Urinary bladder (tissue), 4 donors: ENCODE measurements around the gene CFAP73. TPM values are rescaled to one million over a fixed set of nuclear protein-coding genes. Genes with fewer than 3 reads are reported as not detected.

Experiments
- DNase-seq: peaks from one replicate; pipeline ENCODE4 v3.0.0-alpha.2; 2015; ENCODE audit errors: extremely low spot score
- H3K27ac ChIP-seq: one replicate; pipeline ENCODE4 v1.5.1; 2013; ENCODE audit warnings: low read depth, mild to moderate bottlenecking, moderate library complexity
- H3K36me3 ChIP-seq: one replicate; pipeline ENCODE4 v1.6.1; 2013; ENCODE audit warnings: mild to moderate bottlenecking, moderate library complexity; ENCODE audit not compliant: insufficient read depth
- H3K4me1 ChIP-seq: one replicate; pipeline ENCODE4 v1.6.1; 2013; ENCODE audit warnings: mild to moderate bottlenecking, moderate library complexity; ENCODE audit not compliant: insufficient read depth
- H3K4me3 ChIP-seq: one replicate; pipeline ENCODE4 v1.5.1; 2013; ENCODE audit warnings: low read depth, low read length
- WGBS: extraction: QIAGEN DNeasy Blood & Tissue Kit; methylation state at CpG from one replicate; pipeline ENCODE4 v1.1.7; 2013; 5-methylcytosine and 5-hydroxymethylcytosine counted together
- polyA plus RNA-seq: library from polyadenylated mRNA; stranded (reverse); fragments of 200-250 nt; gene quantifications from one replicate; pipeline ENCODE4 v1.2.3, GENCODE V29; 2013
- total RNA-seq: library from RNA; depleted of rRNA; stranded (reverse); fragments of >200 nt; gene quantifications from one replicate; pipeline ENCODE4 v1.2.3, GENCODE V29; 2014
- donor health status: healthy with polysubstance abuse.
- donor health status: healthy.

CFAP73 gene
- total and polyA plus RNA-seq, 2 donors = 0.39 TPM; not detected in 1

DNA sequence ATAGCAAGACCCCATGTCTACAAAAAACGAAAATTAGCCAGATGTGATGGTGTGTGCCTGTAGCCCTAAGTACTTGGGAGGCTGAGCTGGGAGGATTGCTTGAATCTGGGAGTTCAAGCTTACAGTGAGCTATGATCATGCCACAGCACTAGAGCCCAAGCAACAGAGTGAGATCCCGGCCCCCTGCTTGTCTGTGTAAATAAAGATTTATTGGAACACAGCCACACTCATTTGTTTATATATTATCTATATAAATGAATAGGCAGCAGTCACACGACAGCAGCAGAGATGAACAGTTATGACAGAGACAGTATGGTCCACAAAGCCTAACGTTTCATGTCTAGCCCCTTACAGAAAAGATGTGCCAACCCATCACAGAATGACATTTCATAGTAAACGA, 20.9 kb downstream of the CFAP73 start:
- DNase-seq = no peak
- Histone ChIP-seq H3K27ac (no peak overlapping the region), H3K4me1 (no peaks in the 10 kb centered on the region), H3K4me3 (no peak overlapping the region), H3K36me3 (peaks cover 12% of the 10 kb centered on the region)
- WGBS = 87% methylated on average over 5 of the region's 5 CpGs

DNA sequence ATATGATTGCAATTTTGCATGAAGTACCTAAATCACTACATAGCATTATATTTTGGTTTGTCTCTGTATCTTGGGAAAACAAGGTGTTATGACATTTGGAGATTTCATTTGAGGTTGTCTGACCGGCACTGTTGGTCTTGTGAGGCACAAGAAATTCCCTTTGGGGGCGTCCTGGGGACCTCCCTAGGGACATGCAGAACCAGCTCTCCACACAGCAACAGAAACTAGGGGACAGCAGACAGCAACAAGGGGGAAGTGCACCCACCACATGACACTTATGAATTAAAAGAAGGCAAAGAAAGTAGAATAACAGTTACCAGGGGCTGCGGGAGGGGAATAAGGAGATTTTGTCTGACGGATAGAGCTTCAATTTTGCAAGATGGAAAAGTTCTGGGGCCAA, 21.4 kb downstream of the CFAP73 start:
- H3K4me1 ChIP-seq = no peaks in the 10 kb centered on the region
- no peak overlapping the region for H3K27ac ChIP-seq
- DNase-seq = no peak
- no peak overlapping the region for H3K4me3 ChIP-seq
- H3K36me3 ChIP-seq = peaks cover 12% of the 10 kb centered on the region
- WGBS = 95% methylated on average over 4 of the region's 4 CpGs

DNA sequence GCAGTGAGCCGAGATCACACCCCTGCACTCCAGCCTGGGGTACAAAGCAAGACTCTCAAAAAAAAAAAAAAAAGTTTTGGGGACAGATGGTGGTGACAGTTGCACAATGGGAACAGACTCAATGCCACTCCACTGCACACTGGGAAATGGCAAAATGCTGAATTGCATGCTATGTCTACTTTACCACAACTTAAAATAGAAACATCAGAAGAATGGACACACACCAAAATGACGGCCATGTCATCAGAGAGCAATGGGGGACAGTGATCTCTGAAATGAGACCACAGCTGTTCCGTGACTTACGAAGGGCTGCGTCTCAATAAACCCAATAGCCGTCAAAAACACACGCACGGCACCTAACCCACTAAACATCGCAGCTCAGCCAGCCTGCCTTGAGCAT, 22.0 kb downstream of the CFAP73 start:
- no peaks in the 10 kb centered on the region for H3K4me1 ChIP-seq
- no peak for DNase-seq
- no peak overlapping the region for H3K4me3 ChIP-seq
- peaks cover 12% of the 10 kb centered on the region for H3K36me3 ChIP-seq
- 97% methylated on average over 9 of the region's 9 CpGs for WGBS
- no peak overlapping the region for H3K27ac ChIP-seq

DNA sequence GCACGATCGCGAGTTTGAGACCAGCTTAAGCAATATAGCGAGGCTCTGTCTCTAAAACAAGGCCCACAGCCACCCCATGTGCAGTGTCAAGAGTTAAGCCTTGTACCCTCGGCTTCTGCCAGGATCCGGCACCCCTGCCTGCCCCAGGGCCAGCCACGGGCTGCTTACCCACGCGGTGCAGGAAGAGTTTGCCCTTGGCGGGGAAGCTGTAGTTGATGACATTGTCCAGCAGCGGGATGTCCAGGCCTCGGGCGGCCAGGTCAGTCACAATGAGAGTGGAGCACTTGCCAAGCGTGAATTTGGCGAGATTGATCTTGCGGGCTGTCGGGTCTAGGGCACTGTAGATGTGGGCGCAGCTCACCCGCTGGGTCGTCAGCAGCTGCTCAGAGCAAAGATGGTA, 22.7 kb downstream of the CFAP73 start:
- Histone ChIP-seq H3K36me3 (peaks cover 12% of the 10 kb centered on the region), H3K27ac (no peak overlapping the region), H3K4me3 (no peak overlapping the region), H3K4me1 (no peaks in the 10 kb centered on the region)
- 97% methylated on average over 20 of the region's 20 CpGs for WGBS
- no peak for DNase-seq

DNA sequence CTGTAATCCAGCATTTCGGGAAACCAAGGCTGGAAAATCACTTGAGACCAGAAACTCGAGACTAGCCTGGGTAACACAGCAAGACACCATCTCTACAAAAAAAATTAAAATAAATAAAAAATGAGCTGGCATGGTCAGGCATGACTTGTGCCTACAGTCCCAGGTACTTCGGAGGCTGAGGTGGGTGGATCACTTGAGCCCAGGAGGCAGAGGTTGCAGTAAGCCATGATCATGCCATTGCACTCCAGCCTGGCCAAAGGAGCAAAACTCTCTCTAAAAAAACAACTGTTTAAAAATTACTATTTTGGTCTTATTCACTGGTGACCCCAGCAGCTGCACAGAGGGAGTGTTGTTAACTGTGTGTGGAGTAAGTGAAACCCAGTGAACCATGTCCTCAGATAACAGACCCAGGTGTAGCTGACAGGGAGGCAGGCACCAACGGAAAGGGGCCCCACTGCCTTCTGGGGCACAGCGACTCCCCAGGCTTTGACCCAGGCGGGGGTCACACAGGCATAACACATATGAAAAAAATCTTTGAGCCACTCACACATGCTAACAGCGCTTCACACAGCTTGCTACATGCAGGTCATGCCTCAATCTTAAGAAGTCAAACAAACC, 23.7 kb downstream of the CFAP73 start:
- Histone ChIP-seq H3K4me3 (no peak overlapping the region), H3K27ac (no peak overlapping the region), H3K4me1 (no peaks in the 10 kb centered on the region), H3K36me3 (peaks cover 18% of the 10 kb centered on the region)
- DNase-seq = no peak
- WGBS = 93% methylated on average over 7 of the region's 7 CpGs

DNA sequence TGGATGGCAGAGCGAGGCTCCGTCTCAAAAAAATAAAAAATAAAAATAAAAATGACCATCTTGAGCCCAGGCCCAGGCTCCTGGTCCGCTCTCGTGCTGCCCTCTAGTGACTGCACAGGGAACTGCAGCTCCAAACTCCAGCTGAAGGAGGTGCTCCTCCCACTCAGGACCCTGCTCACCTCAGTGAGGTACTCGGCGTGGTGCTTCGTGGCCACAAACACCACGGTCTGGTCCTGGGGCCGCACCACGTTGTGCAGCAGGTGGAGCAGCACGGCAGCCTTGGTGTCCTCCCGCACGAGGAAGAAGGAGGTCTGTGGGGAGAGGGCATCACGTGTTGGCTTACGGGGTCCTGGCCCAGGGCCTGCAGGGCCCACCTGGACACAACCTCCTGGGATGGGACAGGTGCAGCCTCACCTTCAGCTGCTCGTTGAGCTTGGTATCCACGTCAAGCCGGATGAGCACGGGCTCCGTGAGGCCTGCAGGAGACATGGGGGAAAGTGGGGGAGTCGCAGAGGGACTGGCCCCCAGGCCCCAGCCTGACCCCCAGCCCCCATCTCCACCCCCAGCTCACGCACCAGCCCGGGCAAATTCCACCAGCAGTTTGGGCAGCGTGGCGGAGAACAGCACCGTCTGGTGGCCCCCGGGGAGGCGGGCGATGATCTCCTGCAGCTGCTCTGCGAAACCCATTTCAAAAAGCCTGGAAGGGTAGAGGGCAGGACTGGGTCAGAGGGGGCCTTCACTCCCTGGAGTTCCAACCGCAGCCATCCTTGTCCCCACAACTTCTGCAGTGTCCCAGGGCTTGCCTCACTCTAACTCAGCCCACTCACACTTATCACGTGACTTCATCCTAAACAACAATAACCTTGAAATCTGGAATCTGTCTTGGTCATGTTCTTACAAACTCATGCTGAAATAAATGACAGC, 25.2 kb downstream of the CFAP73 start:
- Histone ChIP-seq H3K27ac (no peak overlapping the region), H3K4me3 (no peak overlapping the region), H3K4me1 (no peaks in the 10 kb centered on the region), H3K36me3 (peaks cover 18% of the 10 kb centered on the region)
- no peak for DNase-seq
- 58% methylated on average over 32 of the region's 32 CpGs for WGBS

DNA sequence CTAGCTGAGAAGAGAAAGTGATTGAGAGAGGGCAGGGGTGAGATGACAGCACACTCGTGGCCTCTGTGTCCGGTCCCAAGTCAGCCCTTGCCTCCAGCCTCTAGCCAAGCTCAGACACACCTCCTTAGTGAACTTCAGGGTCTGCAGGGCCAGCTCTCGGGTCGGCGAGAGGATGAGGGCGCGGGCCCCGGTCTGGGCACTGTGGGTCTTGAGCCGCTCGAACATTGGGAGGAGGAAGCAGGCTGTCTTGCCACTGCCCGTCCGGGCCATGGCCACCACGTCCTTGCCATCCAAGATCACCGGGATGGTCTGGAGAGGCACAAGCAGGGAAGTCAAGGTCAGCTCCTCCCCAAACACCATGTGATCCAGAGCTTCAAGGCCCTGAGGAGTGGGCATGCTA, 29.5 kb downstream of the CFAP73 start:
- no peak for DNase-seq
- Histone ChIP-seq H3K4me3 (no peak overlapping the region), H3K27ac (no peak overlapping the region), H3K4me1 (no peaks in the 10 kb centered on the region), H3K36me3 (peaks cover 6% of the 10 kb centered on the region)
- 97% methylated on average over 14 of the region's 14 CpGs for WGBS

DNA sequence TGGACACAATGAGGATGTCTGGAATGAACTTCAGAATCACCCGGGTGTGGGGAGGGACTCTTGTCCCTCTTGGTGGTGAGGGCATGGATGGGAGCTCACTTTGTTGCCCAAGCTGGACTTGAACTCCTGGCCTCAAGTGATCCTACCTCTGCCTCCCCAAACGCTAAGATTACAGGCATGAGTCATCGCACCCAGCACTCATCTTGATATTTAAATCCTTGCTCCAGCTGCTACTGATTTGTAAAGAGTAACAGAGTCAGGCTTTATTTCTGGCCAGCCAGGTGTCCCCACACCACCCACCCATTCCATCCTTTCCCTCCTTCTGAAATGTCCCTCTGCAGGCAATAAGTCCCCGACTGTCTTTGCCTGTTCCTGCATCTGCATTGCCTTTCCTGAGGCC, 30.8 kb downstream of the CFAP73 start:
- no peak overlapping the region for H3K27ac ChIP-seq
- no peaks in the 10 kb centered on the region for H3K4me1 ChIP-seq
- no peak for DNase-seq
- WGBS = 76% methylated on average over 4 of the region's 4 CpGs
- peaks cover 6% of the 10 kb centered on the region for H3K36me3 ChIP-seq
- no peak overlapping the region for H3K4me3 ChIP-seq

DNA sequence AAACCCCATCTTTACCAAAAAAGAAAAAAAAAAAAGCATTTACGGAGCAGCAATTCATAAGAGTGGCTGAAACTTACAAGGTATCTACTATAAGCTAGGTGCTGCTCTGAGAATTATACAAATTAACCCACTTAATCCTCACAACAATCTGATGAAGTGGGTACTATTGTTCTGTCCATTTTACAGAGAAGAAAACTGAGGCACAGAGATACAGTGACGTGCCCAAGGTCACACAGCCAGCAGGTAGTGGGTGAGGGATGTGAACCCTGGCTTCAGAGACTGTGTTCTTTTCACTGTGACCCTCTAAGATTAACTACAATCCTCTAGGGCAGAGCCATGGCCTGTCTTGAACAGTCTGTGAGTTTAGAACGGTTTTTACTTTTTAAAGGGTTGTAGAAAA, 32.5 kb downstream of the CFAP73 start:
- peaks cover 6% of the 10 kb centered on the region for H3K36me3 ChIP-seq
- 91% methylated on average over 3 of the region's 3 CpGs for WGBS
- DNase-seq = no peak

DNA sequence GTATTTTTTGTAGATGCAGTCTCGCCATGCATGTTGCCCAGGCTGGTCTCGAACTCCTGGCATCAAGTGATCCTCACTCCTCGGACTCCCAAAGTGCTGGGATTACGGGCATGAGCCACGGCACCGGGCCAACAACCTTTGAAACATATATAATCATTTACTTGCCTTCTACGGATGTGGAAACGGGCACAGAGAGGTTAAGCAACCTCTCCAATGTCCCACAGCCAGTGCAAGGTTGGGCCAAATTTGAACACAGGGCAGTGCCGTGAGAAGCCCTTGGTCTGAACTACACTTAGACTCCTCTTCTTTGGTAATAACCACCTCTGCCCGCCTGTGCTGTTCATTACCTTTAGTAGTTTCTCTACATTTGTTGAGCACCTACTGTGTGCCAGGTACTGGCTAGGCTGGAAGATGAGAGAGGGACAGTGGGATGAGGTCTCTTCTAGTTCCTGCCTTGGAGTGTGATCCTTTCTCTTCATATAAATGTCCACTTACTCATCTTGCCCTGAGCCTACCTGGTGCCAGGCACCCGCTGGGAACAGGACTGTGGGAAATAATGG, 33.6 kb downstream of the CFAP73 start:
- 95% methylated on average over 11 of the region's 11 CpGs for WGBS

More for the DNA sequence above, 32.5 kb downstream of the CFAP73 start:
- Histone ChIP-seq H3K4me1 (no peaks in the 10 kb centered on the region), H3K27ac (no peak overlapping the region), H3K4me3 (no peak overlapping the region)

DNA sequence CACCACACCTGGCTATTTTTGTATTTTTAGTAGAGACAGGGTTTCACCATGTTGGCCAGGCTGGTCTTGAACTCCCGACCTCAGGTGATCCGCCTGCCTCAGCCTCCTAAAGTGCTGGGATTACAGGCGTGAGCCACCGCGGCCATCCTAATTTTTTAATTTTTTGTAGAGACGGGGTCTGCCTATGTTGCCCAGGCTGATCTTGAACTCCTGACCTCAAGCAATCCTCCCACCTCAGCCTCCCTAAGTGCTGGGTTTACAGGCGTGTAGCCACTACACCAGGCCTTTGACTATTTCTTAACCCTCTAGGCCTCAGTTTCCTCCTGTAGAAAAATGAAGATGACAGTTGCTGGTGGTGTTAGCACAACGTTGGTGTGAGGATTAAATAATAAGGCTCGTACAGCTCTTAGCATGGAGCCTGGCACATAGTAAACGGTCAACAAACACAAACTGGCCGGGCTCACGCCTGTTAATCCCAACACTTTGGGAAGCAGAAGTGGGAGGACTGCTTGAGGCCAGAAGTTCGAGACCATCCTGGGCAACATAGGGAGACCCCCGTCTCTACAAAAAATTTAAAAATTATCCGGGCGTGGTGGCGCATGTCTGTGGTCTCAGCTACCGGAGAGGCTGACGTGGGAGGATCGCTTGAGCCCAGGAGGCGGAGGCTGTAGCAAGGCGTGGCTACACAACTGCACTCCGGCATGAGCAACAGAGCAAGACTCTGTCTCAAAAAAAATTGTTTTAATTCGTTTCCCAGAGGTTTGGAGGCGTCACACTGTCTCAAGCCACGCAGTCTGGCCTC, 34.8 kb downstream of the CFAP73 start:
- Histone ChIP-seq H3K4me3 (peak overlapping the region; percentile 75), H3K4me1 (no peaks in the 10 kb centered on the region), H3K27ac (no peak overlapping the region), H3K36me3 (no peaks in the 10 kb centered on the region)
- 32% methylated on average over 26 of the region's 26 CpGs for WGBS
- no peak for DNase-seq

More for the DNA sequence above, 33.6 kb downstream of the CFAP73 start:
- H3K4me1 ChIP-seq = no peaks in the 10 kb centered on the region
- no peak overlapping the region for H3K4me3 ChIP-seq
- no peak overlapping the region for H3K27ac ChIP-seq
- no peak for DNase-seq
- peaks cover 1% of the 10 kb centered on the region for H3K36me3 ChIP-seq

DNA sequence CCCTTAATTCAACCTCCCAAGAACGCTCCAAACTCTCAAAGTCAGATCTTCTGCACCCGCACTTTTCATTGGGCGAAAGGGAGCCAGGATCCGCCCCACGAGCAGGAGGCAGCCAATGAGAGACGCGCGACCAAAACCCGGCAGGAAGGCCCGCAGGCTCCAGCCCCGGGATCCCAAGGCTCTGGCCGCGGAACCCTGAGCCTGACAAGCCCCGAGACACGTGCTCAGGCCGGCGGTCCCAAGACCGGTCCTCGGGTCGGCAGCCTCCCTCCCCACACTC, 35.3 kb downstream of the CFAP73 start:
- under 1% methylated on average over 20 of the region's 20 CpGs for WGBS
- no peaks in the 10 kb centered on the region for H3K36me3 ChIP-seq
- peak overlapping the region; percentile 96 for H3K27ac ChIP-seq
- no peaks in the 10 kb centered on the region for H3K4me1 ChIP-seq
- peak; percentile 74 for DNase-seq
- H3K4me3 ChIP-seq = peak overlapping the region; percentile 75

DNA sequence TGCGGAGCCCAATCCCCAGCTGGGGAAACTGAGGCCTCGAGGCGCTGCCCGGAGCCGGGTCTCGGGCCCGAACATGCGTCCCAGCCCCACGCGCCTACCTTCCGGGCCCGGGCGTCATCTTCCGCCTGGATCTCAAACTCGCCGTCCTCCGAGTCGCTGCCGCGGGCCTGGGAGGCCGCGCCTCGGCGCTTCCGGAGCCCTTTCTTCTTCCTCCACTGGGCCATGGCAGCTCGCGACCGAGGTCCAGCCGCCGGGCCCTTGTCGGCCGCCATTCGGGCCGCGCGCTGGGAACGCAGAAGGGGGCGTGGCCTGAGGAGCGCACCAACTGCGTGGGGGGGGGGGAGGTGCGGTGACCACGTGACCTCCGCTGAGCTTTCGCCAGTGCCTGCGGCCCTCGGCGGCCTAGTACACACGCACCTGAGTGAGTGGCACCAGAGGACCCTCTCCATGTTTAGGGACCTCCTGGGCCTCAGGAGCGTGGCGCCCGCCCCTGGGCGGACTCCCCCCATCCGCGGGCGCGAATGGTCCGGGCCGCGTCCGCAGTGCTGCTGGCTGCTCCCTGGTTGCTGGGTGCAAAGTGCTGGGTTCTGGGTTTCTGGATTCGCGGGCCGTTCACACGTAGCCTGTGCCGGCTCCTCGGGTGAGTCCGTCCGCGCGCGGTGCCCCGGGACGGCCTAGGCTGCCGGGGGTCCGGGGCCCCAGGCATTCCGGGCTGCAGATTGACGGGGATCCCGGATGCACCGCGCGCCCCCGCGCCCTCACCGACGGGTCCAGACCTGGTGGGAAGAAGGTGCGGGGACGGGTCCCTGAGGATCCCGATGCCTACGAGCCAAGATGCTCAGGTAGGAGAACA, 35.9 kb downstream of the CFAP73 start, which contains the start of the genes DDX54 and RITA1:
TSS of gene DDX54 (minus strand) at position 299 of the 853 bp plus-strand sequence. CDS start at position 272, 27 bp downstream.
TSS of gene RITA1 (plus strand) at position 542 of the 853 bp plus-strand sequence. CDS start 1,026 bp downstream, outside the sequence.
- H3K4me3 ChIP-seq = peak within 1 kb of the TSS; percentile 75
- peak; percentile 31 for DNase-seq
- no peaks in the 10 kb centered on the region for H3K36me3 ChIP-seq
- H3K4me1 ChIP-seq = no peaks in the 10 kb centered on the region
- WGBS = under 1% methylated on average over 89 of the region's 89 CpGs
- H3K27ac ChIP-seq = peak within 1 kb of the TSS; percentile 96
